H9 (cell line): Measurements from ENCODE around the gene TBC1D9B. TPM values are rescaled to one million over a fixed set of nuclear protein-coding genes. Genes with fewer than 3 reads are reported as not detected.

ENCODE experiments used
- DNase-seq: peaks from one replicate; pipeline ENCODE4 v3.0.0-alpha.2; 2017
- H2AFZ ChIP-seq: one replicate; pipeline ENCODE4 v1.6.1; 2013; ENCODE audit warnings: mild to moderate bottlenecking, low read length, control low read depth, moderate library complexity
- H2AK5ac ChIP-seq: 2 replicates; pipeline ENCODE4 v1.6.1; 2013; ENCODE audit warnings: low read length, control low read depth, mixed read lengths; ENCODE audit not compliant: insufficient read length
- H2BK120ac ChIP-seq: one replicate; pipeline ENCODE4 v1.6.1; 2013; ENCODE audit warnings: low read depth, mild to moderate bottlenecking, low read length, control low read depth, inconsistent platforms; ENCODE audit not compliant: poor library complexity, severe bottlenecking
- H2BK12ac ChIP-seq: 2 replicates; pipeline ENCODE4 v1.6.1; 2013; ENCODE audit warnings: low read length, control low read depth, mixed read lengths, low read depth; ENCODE audit not compliant: insufficient read length
- H2BK15ac ChIP-seq: 2 replicates; pipeline ENCODE4 v1.6.1; 2013; ENCODE audit warnings: low read depth, low read length, control low read depth
- H2BK20ac ChIP-seq: one replicate; pipeline ENCODE4 v1.6.1; 2013; ENCODE audit warnings: low read depth, mild to moderate bottlenecking, low read length, control low read depth, inconsistent platforms; ENCODE audit not compliant: poor library complexity, severe bottlenecking
- H2BK5ac ChIP-seq: 2 replicates; pipeline ENCODE4 v1.6.1; 2013; ENCODE audit warnings: low read length, control low read depth, mixed read lengths; ENCODE audit not compliant: insufficient read length
- H3K14ac ChIP-seq: 2 replicates; pipeline ENCODE4 v1.6.1; 2013; ENCODE audit warnings: low read length, control low read depth; ENCODE audit not compliant: insufficient read depth
- H3K18ac ChIP-seq: 2 replicates; pipeline ENCODE4 v1.6.1; 2013; ENCODE audit warnings: low read depth, mild to moderate bottlenecking, mixed read lengths, low read length, control low read depth; ENCODE audit not compliant: insufficient read length
- H3K23ac ChIP-seq: 2 replicates; pipeline ENCODE4 v1.6.1; 2013; ENCODE audit warnings: low read length, control low read depth, mixed read lengths, low read depth; ENCODE audit not compliant: insufficient read length
- H3K23me2 ChIP-seq: 2 replicates; pipeline ENCODE4 v1.6.1; 2013; ENCODE audit warnings: low read depth, mild to moderate bottlenecking, mixed read lengths, low read length, control low read depth; ENCODE audit not compliant: insufficient read length, poor library complexity, severe bottlenecking
- H3K27ac ChIP-seq: 2 replicates; pipeline ENCODE4 v1.5.1; 2013; ENCODE audit warnings: low read length, control low read depth, mixed read lengths, low read depth; ENCODE audit not compliant: insufficient read length
- H3K27me3 ChIP-seq: 2 replicates; pipeline ENCODE4 v1.6.1; 2013; ENCODE audit warnings: low read length, control low read depth, inconsistent platforms; ENCODE audit not compliant: insufficient read depth
- H3K4ac ChIP-seq: 2 replicates; pipeline ENCODE4 v1.6.1; 2013; ENCODE audit warnings: low read depth, mild to moderate bottlenecking, control low read depth, inconsistent platforms, low read length, moderate library complexity
- H3K4me1 ChIP-seq: 2 replicates; pipeline ENCODE4 v1.6.1; 2013; ENCODE audit warnings: low read length, control low read depth, inconsistent platforms; ENCODE audit not compliant: insufficient read depth
- H3K4me2 ChIP-seq: 2 replicates; pipeline ENCODE4 v1.6.1; 2013; ENCODE audit warnings: low read length, control low read depth, mixed read lengths; ENCODE audit not compliant: insufficient read length, insufficient read depth
- H3K56ac ChIP-seq: 2 replicates; pipeline ENCODE4 v1.6.1; 2013; ENCODE audit warnings: low read depth, mild to moderate bottlenecking, mixed read lengths, low read length, control low read depth; ENCODE audit not compliant: insufficient read length
- H3K79me1 ChIP-seq: 2 replicates; pipeline ENCODE4 v1.6.1; 2013; ENCODE audit warnings: low read depth, mild to moderate bottlenecking, moderate library complexity, low read length, control low read depth, inconsistent platforms; ENCODE audit not compliant: insufficient read depth, poor library complexity, severe bottlenecking
- H3K79me2 ChIP-seq: 2 replicates; pipeline ENCODE4 v1.6.1; 2013; ENCODE audit warnings: low read length, control low read depth, inconsistent platforms; ENCODE audit not compliant: insufficient read depth
- H3K9ac ChIP-seq: 2 replicates; pipeline ENCODE4 v1.6.1; 2013; ENCODE audit warnings: low read length, control low read depth, mixed read lengths; ENCODE audit not compliant: insufficient read length; ENCODE audit errors: extremely low read depth
- H3K9me3 ChIP-seq: one replicate; pipeline ENCODE4 v1.6.1; 2013; ENCODE audit warnings: low read depth, low read length, inconsistent platforms; ENCODE audit not compliant: control insufficient read depth
- H3T11ph ChIP-seq: one replicate; pipeline ENCODE4 v1.6.1; 2013; ENCODE audit warnings: mild to moderate bottlenecking, low read length, control low read depth, inconsistent platforms
- H4K20me1 ChIP-seq: one replicate; pipeline ENCODE4 v1.6.1; 2013; ENCODE audit not compliant: control insufficient read depth, insufficient read length, insufficient read depth
- H4K5ac ChIP-seq: 2 replicates; pipeline ENCODE4 v1.6.1; 2013; ENCODE audit warnings: low read depth, mild to moderate bottlenecking, mixed read lengths, low read length, control low read depth; ENCODE audit not compliant: insufficient read length
- H4K8ac ChIP-seq: replicated peaks from 2 replicates; pipeline ENCODE4 v1.6.1; 2013; ENCODE audit warnings: low read length, control low read depth, mixed read lengths, low read depth; ENCODE audit not compliant: insufficient read length
- H4K91ac ChIP-seq: 2 replicates; pipeline ENCODE4 v1.6.1; 2013; ENCODE audit warnings: low read depth, mild to moderate bottlenecking, moderate library complexity, mixed read lengths, low read length, control low read depth; ENCODE audit not compliant: insufficient read length
- H3K27ac Mint-ChIP-seq, 3 experiments: 2 replicates in 2 of 3; 3 replicates in 1 of 3; pipeline ENCODE4 v1.8.0; 2020 to 2021; ENCODE audit warnings: mixed read lengths in 3 of 3, mild to moderate bottlenecking in 1 of 3, moderate library complexity in 1 of 3
- H3K27me3 Mint-ChIP-seq: 2 replicates; pipeline ENCODE4 v1.8.0; 2021; ENCODE audit warnings: low read depth, mild to moderate bottlenecking, moderate library complexity, mixed read lengths
- H3K36me3 Mint-ChIP-seq, 3 experiments: 2 replicates in 2 of 3; 3 replicates in 1 of 3; pipeline ENCODE4 v1.8.0; 2020 to 2021; ENCODE audit warnings: low read depth in 3 of 3, mixed read lengths in 3 of 3; ENCODE audit not compliant: insufficient read depth in 1 of 3
- H3K4me1 Mint-ChIP-seq, 2 experiments: 2 replicates each; pipeline ENCODE4 v1.8.0; 2020; ENCODE audit warnings: mixed read lengths in 2 of 2
- H3K4me3 Mint-ChIP-seq, 2 experiments: 2 replicates in 1 of 2; 3 replicates in 1 of 2; pipeline ENCODE4 v1.8.0; 2020 to 2021; ENCODE audit warnings: mild to moderate bottlenecking in 2 of 2, mixed read lengths in 2 of 2, moderate library complexity in 1 of 2
- H3K9me3 Mint-ChIP-seq, 2 experiments: 2 replicates in 1 of 2; 3 replicates in 1 of 2; pipeline ENCODE4 v1.8.0; 2020; ENCODE audit warnings: mild to moderate bottlenecking in 2 of 2, mixed read lengths in 2 of 2, moderate library complexity in 1 of 2
- CTCF ChIP-seq: fragments of 200-600 bp; sonication (generic); conservative IDR thresholded peaks from 3 replicates; pipeline ENCODE4 v1.8.0; 2021; ENCODE audit warnings: antibody characterized with exemption, mild to moderate bottlenecking
- WGBS: extraction: QIAGEN DNeasy Blood & Tissue Kit; methylation state at CpG from one replicate; pipeline ENCODE4 v1.1.7; 2013; ENCODE audit warnings: missing lambda C conversion rate, low lambda C conversion rate, mixed read lengths; ENCODE audit not compliant: insufficient read length; ENCODE audit errors: extremely low coverage; 5-methylcytosine and 5-hydroxymethylcytosine counted together
- total RNA-seq: library from RNA; stranded (reverse); gene quantifications from 2 replicates; pipeline ENCODE4 v1.2.1, GENCODE V29; 2021

Gene TBC1D9B
- total RNA-seq, 1 experiment from 2014 or later = 62.1 TPM

- no peak for DNase-seq
- H3K9me3 Mint-ChIP-seq = no peaks in the 10 kb centered on the region; a peak in 2 of 5 replicates
Observed at GRCh38 chr5:179827680-179828079, 80.0 kb downstream of the TBC1D9B start.

More at GRCh38 chr5:179827680-179828079, 80.0 kb downstream of the TBC1D9B start:
- Histone ChIP-seq H3T11ph (no peak overlapping the region), H3K18ac (no peak overlapping the region), H2BK15ac (no peak overlapping the region), H3K23me2 (no peaks in the 10 kb centered on the region), H4K20me1 (no peaks in the 10 kb centered on the region), H2BK20ac (no peak overlapping the region), H2AK5ac (no peak overlapping the region), H3K14ac (no peak overlapping the region; the same call in 1 of the 2 replicates), H3K4me2 (no peak overlapping the region), H4K91ac (no peak overlapping the region), H2AFZ (no peak overlapping the region), H2BK5ac (no peak overlapping the region), H3K9ac (no peak overlapping the region), H3K79me1 (peaks cover 2% of the 10 kb centered on the region), H2BK12ac (no peak overlapping the region), H3K23ac (no peak overlapping the region), H3K56ac (no peak overlapping the region), H3K9me3 (no peaks in the 10 kb centered on the region), H3K27me3 (no peaks in the 10 kb centered on the region), H3K27ac (no peak overlapping the region), H3K4me1 (peaks cover 9% of the 10 kb centered on the region; the same call in 1 of the 2 replicates), H4K5ac (no peak overlapping the region), H3K4ac (no peak overlapping the region), H2BK120ac (no peak overlapping the region), H4K8ac (no peak overlapping the region), H3K79me2 (peaks cover 1% of the 10 kb centered on the region; the same call in 1 of the 2 replicates)
- 0 out of 3 replicates have a peak, but pooled peaks have one; percentile 12 for TF ChIP-seq CTCF
- H3K4me1 Mint-ChIP-seq = peaks cover 31% of the 10 kb centered on the region in 2 experiments
- H3K27ac Mint-ChIP-seq = peak overlapping the region in 2 of 3 experiments; percentile 49 to 81; a peak in 3 of 7 replicates
- H3K4me3 Mint-ChIP-seq = no peak overlapping the region
- WGBS = no CpG with 5 or more reads among the region's 9 CpGs
- peaks cover 71 to 98% (median 96%) of the 10 kb centered on the region in 3 experiments for H3K36me3 Mint-ChIP-seq
- no peaks in the 10 kb centered on the region for H3K27me3 Mint-ChIP-seq
